NCI-H345 (cell line): ENCODE measurements around the gene KIAA1210.

Experiments used
- DNase-seq: peaks from one replicate; lab custom pipeline; 2025; lab: John Stamatoyannopoulos, UW

KIAA1210 gene

DNA sequence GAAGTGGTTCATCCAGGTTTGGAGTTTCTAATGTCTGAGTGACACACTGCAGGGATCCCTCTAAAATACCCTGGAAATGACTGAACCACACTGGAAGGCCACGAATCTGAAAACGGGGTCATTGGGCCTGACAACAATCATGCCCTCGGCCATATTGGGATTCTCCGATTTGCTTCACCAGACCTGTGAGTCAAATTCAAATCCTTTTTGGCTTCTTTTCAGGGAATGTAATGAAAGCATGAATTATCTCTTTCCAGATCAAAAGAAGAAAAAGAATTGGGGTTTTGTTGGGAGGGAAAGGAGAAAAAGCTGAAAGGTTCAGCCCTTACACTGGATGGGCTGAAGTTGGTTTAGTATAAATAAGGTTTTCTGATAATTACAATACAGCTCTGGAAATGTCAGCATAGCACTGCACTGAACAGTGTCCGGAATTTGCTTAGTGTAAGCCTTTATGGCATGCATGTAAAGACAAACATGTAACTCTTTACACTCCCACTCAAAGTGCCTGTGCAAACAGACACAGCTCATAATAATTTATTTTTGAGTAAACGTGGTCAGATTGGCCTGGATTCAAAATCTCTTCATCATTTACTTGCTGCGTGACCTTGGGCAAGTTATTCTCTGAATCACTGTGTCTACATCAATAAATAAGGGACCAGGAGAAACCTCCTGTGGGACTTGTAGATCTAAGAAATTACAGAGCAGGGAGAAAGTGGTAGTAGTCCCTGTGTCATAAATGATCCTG, 33.4 kb downstream of the KIAA1210 start:
- DNase-seq: peak; percentile 5

DNA sequence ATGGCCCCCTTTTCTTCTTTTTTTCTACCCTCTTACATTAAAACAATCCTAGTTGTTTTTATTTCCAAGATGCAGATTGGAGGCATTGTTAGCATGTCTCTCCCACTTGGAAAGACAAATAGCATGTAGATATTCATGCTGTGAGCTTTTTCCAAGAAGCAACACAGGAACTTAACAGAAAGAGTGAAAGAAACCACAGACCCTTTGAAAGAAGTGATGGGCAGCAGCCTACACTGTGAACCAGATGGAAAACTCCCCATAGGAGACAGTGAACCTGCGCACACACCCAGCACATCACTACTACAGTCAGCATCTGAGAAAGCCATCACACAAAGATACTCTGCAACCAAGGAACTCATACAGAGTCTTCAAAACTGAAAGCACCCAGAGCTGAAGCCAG, 37.0 kb downstream of the KIAA1210 start:
- no peak for DNase-seq

DNA sequence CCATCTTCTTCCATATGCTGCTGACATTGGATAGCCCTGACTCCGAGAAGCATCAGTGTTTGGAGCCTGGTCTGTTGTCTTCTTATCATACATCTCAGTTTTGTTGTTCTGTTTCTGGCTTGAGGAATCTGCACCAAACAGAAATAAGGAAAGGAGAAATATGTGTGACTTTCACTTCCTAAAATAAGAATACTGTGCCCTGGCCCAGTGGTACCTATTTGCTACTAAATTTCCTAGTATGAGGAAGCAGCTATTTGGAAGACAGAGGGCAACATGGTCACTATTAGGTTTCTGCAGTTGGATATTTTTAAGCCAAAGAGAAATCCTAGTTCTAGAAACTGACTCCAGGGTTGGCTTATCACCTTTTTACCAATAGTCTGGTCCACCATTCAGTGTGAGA, 38.0 kb downstream of the KIAA1210 start:
- no peak for DNase-seq

DNA sequence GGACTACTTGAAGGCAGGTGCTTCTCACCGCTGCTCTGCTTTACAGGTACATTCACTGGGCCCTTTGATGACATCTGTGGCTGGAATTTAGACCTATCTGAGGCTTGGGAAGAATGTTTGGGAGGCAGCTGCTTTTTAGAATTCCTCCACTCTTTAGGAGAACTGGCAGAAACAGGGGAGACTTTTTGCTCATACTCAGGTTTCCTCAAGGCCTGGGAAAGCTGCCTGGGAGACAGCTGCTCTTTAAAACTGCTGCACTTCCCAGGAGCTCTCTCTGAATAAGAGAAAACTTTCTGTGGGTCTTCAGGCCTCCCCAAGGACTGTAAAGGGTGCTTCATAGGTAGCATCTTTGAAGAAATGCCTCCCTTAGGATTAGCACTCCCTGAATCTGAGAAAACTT, 40.5 kb downstream of the KIAA1210 start:
- peak; percentile 6 for DNase-seq

DNA sequence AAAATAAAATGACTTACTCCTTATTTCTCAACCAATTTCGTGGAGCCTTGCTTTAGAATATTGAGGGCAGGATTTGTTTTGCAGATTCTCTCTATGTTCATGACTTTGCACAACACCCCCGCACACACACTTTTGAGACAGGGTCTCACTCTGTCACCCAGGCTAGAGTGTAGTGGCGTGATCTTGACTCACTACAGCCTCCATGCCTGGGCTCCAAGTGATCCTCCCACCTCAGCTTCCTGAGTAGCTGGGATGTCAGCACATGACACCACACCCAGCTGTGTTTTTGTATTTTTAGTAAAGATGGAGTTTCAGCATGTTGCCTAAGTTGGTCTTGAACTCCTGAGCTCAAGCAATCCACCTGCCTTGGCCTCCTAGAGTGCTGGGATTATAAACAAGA, 42.8 kb downstream of the KIAA1210 start:
- no peak for DNase-seq

DNA sequence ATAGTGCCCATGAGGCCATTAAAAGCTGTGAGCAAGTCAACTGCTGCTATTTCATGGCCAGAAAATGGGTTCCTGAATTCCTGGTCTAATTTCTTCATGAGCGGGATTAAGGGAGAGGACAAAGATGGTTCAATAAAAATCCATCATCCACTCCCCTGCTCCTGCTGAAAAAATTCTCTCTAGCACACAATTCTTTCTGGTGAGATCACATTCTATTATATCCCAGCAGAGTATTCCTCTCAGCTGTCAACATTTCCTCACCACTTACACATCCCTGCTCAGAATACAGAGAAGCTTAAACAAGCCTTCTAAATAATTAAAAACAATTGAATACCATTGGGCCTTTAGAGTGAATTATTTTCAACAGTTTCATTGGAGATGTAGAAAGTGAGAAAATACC, 45.3 kb downstream of the KIAA1210 start:
- no peak for DNase-seq

DNA sequence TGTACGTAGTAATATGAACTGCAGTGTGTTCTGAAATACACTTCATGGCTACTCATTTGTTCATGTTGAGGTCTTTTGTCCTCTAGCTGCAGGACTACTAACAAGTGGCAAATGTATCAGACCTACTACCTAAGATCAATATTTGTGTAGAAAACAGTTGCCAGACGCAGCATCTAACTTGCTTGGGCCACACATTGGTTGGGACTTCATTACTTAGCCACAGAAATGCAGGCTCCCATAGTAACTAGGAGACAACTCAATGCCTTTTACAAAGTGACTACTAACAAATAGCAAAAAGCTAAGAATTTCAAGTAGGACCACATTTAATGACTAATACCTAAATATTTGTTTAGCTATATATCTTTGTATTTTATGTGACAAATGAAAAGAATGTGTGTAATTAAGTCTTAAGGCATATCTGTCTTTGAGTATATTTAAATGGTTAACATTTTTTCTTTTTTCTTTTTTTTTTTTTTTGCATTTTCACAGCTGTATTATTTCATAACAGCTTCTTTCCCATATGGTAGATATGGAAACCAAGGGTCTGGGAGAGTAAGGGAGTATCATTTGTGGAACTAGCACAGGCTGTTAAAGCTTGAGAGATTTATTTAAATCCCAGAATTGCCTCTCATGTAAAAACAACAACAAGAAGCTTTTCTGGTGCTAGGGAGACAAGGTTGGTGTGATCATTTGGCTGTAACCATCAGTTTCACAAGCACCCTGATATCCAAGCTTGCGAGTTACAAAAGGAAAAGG, 52.2 kb downstream of the KIAA1210 start:
- no peak for DNase-seq

DNA sequence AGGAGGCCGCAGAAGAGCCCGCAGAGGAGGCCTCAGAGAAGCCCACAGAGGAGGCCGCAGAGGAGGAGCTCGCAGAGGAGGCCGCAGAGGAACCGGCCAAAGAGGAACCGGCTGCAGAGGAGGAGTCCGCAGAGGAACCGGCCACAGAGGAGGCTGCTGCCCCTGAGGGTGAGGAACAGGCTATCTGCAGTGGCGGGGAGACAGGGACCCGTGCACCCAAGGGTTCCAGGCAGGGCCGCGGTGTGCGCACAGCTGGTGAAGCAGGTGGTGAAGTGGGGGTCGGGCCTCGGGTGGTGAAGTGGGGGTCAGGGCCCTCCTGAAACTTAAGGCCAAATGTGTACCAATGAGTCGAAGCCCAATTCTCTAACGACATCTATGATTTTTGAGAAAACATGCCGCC, 53.7 kb downstream of the KIAA1210 start:
- DNase-seq: no peak

DNA sequence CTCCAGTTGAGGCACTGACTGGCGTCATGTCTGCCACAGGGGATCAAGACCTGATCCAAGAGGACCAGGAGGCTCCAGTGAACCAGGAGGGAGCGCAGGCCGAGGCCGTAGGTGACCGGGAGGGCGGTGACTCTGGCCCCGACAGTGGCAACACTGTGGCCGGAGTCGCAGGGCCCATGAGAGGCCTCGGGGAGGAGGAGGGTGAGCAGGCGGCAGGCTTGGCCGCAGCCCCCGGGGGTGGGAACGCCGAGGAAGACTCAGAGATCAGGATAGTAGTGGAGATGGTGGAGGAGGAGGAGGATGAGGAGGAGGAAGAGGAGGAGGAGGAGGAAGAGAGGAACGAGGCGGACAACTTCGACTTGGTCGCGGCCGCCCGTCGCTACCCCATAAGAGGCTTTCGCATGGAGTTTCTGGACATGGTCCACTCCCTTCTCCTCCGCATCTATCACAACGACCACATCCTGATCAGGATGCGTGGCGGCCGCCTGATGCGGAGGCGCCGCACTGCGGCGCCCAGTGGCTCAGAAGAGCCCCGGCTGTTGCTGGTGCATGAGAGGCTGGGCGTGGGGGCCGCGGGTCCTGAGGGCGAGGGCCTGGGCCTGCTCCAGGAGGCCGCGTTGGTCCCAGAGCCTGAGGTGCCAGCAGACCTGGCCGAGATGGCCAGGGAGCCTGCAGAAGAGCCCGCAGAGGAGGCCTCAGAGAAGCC, 54.3 kb downstream of the KIAA1210 start:
- DNase-seq: no peak

DNA sequence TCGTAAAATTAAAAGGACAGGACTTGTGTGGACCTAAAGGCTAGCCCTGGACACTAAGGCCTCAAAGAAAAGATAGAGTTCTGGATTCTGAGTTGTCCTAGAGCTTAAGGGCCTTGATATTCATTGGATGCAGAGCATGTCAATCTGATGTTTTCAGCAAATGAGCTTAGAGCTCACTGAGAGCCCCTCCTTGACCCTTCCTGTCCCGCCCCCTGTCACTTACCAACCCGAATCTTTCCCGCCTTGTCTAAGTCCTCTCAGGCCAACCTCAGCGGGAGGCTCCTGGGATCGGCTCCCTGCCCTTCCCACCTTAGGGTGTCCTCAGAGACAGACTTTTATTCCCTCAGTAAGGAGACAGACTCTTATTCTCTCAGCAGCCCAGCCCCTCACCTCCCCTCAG, 54.9 kb downstream of the KIAA1210 start, which contains the start of gene CT47C1:
CT47C1 (plus strand) TSS at position 250 of the 400 bp plus-strand sequence. CDS start 233 bp downstream, outside the sequence.
- DNase-seq: no peak

DNA sequence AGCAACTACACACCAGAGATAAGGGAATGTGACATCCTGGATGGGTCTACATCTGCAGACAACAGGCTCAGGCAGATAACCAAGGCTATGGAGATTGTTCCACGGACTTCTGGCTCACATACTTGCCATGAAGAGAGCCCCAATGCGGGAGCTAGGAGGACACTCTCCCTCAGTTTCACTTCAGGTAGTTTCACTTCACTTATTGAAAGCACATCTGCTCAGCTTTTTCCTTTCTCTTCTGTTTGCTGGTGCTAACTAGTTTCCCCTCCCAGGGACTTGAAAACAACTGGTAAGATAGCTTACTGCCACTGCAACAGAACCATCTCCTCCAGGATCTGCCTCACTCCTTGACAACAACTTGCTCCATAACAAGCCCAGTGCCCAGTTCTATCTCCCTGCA, 56.2 kb downstream of the KIAA1210 start:
- DNase-seq: no peak

DNA sequence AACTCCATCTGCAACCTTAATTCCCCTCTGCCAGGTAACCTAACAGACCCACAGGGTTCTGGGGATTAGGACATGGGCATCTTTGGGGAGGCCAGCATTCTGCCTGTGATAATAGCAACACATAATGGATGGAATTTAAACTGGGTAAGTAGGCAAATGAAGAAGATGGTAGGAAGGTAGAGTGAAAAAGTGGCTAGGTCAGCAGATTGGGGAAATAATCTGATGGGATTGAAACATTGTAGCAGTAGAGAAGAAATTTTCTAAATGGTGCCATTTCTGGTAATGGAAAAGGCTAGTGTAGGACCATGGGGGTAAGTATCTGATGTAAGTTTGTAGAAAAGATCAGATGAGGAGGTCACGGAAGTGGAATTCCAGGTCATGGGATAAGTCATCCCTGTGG, 57.9 kb downstream of the KIAA1210 start:
- DNase-seq: no peak

DNA sequence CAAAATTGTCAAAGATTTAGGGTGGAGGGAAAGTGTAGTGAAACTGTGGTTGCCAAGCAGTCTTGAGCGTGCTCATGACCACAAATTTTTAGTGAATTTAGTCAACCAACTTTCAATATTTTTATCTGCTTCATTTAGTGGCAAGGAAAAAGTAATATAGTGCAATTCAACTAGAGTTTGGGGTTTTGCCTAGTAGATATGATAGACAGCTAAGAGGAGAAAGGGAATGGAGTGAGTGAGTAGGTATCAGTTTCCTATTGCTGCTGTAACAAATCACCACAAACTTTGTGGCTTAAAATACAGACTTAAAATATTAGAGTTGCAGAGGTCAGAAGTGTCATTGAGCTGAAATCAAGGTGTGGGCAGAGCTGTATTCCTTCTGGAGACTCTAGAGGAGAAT, 58.5 kb downstream of the KIAA1210 start:
- no peak for DNase-seq

DNA sequence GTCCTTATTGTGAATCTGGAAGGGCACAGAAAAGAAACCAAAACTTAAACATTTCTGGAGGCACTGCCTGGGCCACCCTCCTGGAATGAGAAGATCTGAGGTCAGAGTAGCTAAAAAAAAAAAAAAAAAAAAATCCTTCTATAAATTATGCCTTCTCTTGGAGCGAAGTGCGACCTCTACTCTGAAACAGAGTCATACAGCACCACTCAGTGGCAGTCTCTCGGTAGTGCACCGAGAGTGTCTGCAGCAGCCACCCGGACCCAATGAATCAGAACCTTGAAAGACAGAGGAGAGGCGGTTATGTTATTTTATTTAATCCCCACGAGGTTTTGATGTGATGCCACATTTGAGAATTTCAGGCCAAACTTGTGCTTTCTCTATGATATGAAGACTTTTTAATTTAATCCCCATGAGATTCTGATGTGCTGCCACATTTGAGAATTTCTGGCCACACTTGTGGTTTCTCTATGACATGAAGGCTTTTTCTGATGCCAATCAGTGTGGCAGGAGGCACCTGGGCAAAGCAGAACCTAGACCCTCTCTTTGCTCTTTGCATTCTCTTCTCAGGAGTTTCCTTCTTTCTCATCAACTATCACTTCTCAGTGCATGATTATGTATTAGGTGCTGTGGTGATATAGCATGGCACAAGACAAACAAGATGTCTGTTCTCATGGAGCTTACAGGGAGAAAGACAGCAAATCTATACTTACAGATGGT, 60.4 kb downstream of the KIAA1210 start:
- DNase-seq: peak; percentile 24

DNA sequence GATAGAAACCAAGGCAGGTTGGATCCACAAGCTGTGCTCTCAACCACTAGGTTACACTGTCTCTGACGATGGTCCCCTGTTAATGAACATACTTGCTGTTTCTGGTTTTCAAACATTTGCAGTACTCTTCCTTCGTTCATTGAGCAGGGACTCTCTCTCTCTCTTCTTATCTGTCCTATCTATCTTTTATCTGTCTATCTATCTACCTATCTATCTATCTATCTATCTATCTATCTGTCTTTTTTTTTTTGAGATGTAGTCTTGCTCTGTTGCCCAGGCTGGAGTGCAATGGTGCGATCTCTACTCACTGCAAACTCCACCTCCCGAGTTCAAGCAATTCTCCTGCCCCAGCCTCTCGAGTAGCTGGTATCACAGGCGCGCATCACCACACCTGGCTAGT, 64.2 kb downstream of the KIAA1210 start:
- no peak for DNase-seq

DNA sequence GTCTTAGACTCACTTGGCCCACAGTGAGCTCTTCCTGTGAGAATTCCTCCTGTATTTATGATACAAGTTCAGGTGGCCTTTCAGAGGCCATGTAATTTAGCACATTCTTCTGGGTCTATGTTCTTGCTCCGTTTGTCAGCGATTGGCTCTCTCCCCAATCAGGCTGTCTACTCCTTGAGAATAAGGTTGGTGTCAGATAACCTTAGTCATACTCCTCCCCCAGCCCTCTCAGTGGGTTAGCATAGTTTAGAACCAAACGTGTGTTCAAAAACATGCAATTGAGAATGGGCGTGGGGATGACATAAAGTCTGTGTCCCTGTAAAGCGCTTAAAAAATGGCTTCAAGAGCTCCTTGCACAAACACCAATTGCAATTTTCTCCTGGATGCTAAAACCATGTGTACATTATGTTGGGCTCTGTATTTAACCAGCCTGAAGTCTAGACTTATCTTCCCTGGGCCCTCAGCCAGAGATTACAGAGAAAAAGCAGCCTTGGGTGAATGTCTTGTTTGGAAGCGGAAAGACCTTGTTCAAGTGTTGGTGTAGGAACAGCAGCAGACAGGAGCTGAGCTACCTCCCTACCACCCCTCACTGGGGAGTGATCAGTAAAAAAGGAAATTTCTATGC, 64.8 kb downstream of the KIAA1210 start:
- DNase-seq: peak; percentile 2

DNA sequence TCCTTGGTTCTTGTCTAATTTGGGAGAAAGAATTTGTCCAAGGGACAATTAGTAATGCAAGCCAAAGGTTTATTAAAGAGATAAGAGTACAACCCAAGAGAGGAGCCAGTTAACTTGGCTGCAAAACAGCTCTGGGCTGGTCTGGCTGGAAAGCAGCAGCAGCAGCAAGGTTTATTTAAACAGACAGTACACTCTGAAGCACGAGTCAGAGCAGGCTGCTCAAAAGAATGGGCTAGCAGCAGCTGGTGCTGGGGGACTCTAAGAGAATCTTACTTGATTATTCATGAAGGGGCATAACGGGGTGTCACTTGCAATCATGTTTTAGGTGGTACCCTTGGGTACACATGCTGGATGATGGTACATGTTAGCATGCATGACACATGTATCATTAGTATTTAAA, 71.9 kb downstream of the KIAA1210 start:
- DNase-seq: no peak

DNA sequence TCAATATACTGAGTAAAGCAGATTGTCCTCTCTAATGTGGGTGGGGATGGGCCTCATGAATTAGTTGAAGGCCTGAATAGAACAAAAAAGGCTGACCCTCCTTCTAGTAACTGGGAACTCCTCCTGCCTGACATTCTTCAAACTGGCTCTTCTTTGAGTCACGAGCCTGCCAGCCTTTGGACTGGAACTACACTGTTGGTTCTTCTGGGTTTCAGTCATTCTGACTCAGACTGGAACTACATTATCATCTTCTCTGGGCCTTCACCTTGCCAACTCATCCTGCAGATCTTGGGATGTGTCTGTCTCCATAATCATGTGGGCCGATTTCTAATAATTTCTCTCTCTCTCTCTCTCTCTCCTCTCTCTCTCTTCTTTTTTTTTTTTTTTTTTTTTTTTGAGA, 81.7 kb downstream of the KIAA1210 start:
- DNase-seq: no peak

DNA sequence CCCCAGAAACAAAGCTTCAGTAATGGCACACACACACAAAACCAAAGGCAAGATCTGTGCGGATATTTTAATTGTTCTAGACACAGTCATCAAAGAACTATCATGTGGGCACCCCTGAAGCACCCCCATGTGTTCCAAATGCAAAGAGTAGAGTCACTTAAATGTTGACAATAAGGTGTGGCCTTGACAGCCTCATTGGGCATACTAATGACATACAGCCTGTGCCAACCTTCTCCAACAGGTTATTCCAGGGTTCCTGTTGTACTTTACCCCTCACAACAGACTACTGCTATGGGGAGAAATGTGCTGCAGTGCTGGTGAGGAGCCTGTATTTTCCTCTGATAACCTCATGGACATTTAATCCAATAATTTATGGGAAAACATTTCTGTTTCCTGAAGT, 84.6 kb downstream of the KIAA1210 start:
- DNase-seq: no peak

DNA sequence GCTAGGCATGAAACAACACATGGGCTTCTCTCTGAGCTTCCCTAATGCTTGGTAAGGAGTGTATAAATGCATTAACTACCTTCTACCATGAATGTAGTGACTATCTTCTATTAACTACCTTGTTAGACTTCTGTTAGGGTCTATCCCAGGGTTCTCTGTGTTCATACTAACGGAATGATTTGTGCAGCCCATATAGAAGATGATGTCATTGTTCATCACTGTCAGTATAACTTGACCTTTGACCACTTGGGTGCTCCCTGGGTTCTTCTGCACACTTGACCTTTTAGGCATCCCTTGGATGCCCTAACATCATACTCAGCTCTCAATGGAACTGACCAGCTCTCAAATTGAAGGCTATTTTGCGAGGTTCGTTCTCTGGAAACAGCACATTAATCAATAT, 85.6 kb downstream of the KIAA1210 start:
- no peak for DNase-seq

DNA sequence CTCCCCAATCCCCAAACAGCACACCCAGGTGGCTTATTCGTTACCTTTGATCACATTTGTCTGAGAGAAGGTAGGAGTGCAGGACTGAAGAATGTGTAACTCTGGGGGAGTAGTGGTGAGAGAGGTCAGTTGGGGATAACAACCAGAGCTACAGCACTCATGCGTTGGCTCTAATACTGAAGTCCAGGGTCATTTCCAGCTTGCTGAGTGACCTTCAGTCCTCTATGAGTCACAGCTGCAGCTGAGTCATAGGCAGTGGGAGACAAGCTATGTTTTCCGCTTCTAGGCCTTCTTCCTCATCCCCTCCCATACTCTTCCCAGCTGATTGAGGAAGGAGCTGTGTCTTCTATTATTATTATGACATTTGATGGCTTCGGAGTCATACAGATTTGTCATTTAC, 86.4 kb downstream of the KIAA1210 start:
- DNase-seq: no peak

DNA sequence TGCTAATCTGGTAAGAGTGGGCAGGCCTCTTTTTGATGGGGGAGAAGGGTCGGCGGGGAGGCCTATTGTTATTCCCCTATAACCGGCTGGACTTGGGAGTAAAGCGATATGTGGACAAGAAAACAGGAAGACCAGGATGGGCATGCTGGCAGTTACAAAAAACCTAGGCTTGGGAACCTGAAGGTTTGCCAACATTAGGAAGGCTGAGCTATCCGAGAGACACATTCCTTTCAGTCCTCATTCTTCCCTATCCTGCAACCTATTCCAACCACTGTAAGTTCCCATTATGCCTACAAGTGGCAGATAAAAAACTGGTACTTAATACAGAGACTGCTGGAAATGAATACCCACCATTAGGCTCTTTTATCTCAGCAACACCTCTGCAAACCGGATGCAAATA, 87.2 kb downstream of the KIAA1210 start:
- no peak for DNase-seq
